GM21367 (cell line): ENCODE data around the gene RUNDC3A.

Experiments used
- ATAC-seq: cut with Tn5 transposase; IDR thresholded peaks from one replicate; pipeline ENCODE4 v1.9.1; 2021; ENCODE audit not compliant: unreplicated experiment

RUNDC3A gene

GRCh38 chr17:44283344-44284023 is 24.9 kb upstream of the RUNDC3A start:
- ATAC-seq: no peak

- no peak for ATAC-seq
Observed at GRCh38 chr17:44284024-44284400, 24.4 kb upstream of the RUNDC3A start.

- no peak for ATAC-seq
Observed at GRCh38 chr17:44287651-44288050, 20.8 kb upstream of the RUNDC3A start.

GRCh38 chr17:44293509-44294226 is 14.7 kb upstream of the RUNDC3A start:
- no peak for ATAC-seq

- ATAC-seq: no peak
Observed at GRCh38 chr17:44297975-44298374, 10.4 kb upstream of the RUNDC3A start.

- ATAC-seq: no peak
Observed at GRCh38 chr17:44304651-44305050, 3.8 kb upstream of the RUNDC3A start.

- no peak for ATAC-seq
Observed at GRCh38 chr17:44307387-44308186, 814 bp upstream of the RUNDC3A start.

- no peak for ATAC-seq
Observed at GRCh38 chr17:44308865-44309264, 464 bp downstream of the RUNDC3A start.

GRCh38 chr17:44309472-44309871 is 1.1 kb downstream of the RUNDC3A start:
- no peak for ATAC-seq

- ATAC-seq: no peak
Observed at GRCh38 chr17:44310188-44310587, 1.8 kb downstream of the RUNDC3A start.

- no peak for ATAC-seq
Observed at GRCh38 chr17:44310609-44311376, 2.4 kb downstream of the RUNDC3A start.

GRCh38 chr17:44311562-44312181 is 3.3 kb downstream of the RUNDC3A start:
- ATAC-seq: no peak

GRCh38 chr17:44312396-44313104 is 4.1 kb downstream of the RUNDC3A start:
- no peak for ATAC-seq

- no peak for ATAC-seq
Observed at GRCh38 chr17:44314031-44314430, 5.6 kb downstream of the RUNDC3A start.

- ATAC-seq: no peak
Observed at GRCh38 chr17:44314524-44314868, 6.1 kb downstream of the RUNDC3A start.

GRCh38 chr17:44314869-44315661 is 6.7 kb downstream of the RUNDC3A start:
- ATAC-seq: no peak

GRCh38 chr17:44315760-44316731 is 7.6 kb downstream of the RUNDC3A start:
- no peak for ATAC-seq

GRCh38 chr17:44317545-44317944 is 9.1 kb downstream of the RUNDC3A start:
- no peak for ATAC-seq
